ENCODE results near the gene CNDP2.

GRCh38 chr18:74531043-74531442 is 34.9 kb downstream of the CNDP2 start:
- no peak for TF ChIP-seq CTCF (IDR thresholded peaks at IDR 0.05)
- TF ChIP-seq POLR2A (IDR thresholded peaks at IDR 0.05) = no peak
- no peak for TF ChIP-seq POLR2AphosphoS5 (IDR thresholded peaks at IDR 0.05)
